ENCODE results near the gene CYFIP1. TPM values are rescaled to one million over a fixed set of nuclear protein-coding genes. Genes with fewer than 3 reads are reported as not detected.

CYFIP1 gene
- total RNA-seq, 2 donors from 2014 or later, result 13.5 to 19.2 TPM

- no peaks in the 10 kb centered on the region for H3K36me3 Mint-ChIP-seq (ENCODE audit: insufficient read depth in 2 of 2)
- DNase-seq, result no peak
- ATAC-seq (replicated peaks in 1 of 2), result no peak
- H3K27me3 Mint-ChIP-seq (ENCODE audit: low read depth), result peaks cover 16% of the 10 kb centered on the region
- no peaks in the 10 kb centered on the region for H3K9me3 Mint-ChIP-seq
- H3K4me1 Mint-ChIP-seq (ENCODE audit: low read depth), result peaks cover 13% of the 10 kb centered on the region
- H3K27ac Mint-ChIP-seq, result no peak overlapping the region
- peak overlapping the region; percentile 70 to 73 for H3K4me3 Mint-ChIP-seq
These were observed 1.1 kb upstream of the CYFIP1 start for GRCh38 chr15:22981051-22981840.

GRCh38 chr15:22979238-22980188 is 655 bp downstream of the CYFIP1 start:
- ATAC-seq (replicated peaks in 1 of 2), result peak; percentile 72 to 78
- Mint-ChIP-seq H3K4me1 (ENCODE audit: low read depth) (peaks cover 18% of the 10 kb centered on the region), H3K9me3 (no peaks in the 10 kb centered on the region), H3K36me3 (ENCODE audit: insufficient read depth in 2 of 2) (no peaks in the 10 kb centered on the region), H3K27ac (no peak overlapping the region), H3K27me3 (ENCODE audit: low read depth) (peaks cover 16% of the 10 kb centered on the region), H3K4me3 (peak overlapping the region; percentile 86 to 90)
- DNase-seq, result peak; percentile 48 to 53

- peaks cover 18% of the 10 kb centered on the region for H3K4me1 Mint-ChIP-seq (ENCODE audit: low read depth)
- peak; percentile 47 to 62 for ATAC-seq (replicated peaks in 1 of 2)
- no peaks in the 10 kb centered on the region for H3K36me3 Mint-ChIP-seq (ENCODE audit: insufficient read depth in 2 of 2)
- DNase-seq, result no peak
- H3K4me3 Mint-ChIP-seq, result peak overlapping the region; percentile 86 to 90
- H3K9me3 Mint-ChIP-seq, result no peaks in the 10 kb centered on the region
- H3K27me3 Mint-ChIP-seq (ENCODE audit: low read depth), result peaks cover 16% of the 10 kb centered on the region
- no peak overlapping the region for H3K27ac Mint-ChIP-seq
These were observed 1.4 kb downstream of the CYFIP1 start for GRCh38 chr15:22978691-22979237.

- Mint-ChIP-seq H3K4me3 (no peak overlapping the region), H3K9me3 (no peaks in the 10 kb centered on the region), H3K36me3 (ENCODE audit: insufficient read depth in 2 of 2) (peaks cover 0 to 1% of the 10 kb centered on the region in 2 donors), H3K27me3 (ENCODE audit: low read depth) (peaks cover 16% of the 10 kb centered on the region), H3K27ac (peak overlapping the region; percentile 27), H3K4me1 (ENCODE audit: low read depth) (peaks cover 17% of the 10 kb centered on the region)
- ATAC-seq (replicated peaks in 1 of 2) (no peak), DNase-seq (no peak)
These were observed 5.4 kb downstream of the CYFIP1 start for GRCh38 chr15:22974745-22975144.

GRCh38 chr15:22973987-22974386 is 6.2 kb downstream of the CYFIP1 start:
- Mint-ChIP-seq H3K27me3 (ENCODE audit: low read depth) (peaks cover 8% of the 10 kb centered on the region), H3K4me1 (ENCODE audit: low read depth) (peaks cover 12% of the 10 kb centered on the region), H3K36me3 (ENCODE audit: insufficient read depth in 2 of 2) (peaks cover 1 to 4% of the 10 kb centered on the region in 2 donors), H3K4me3 (no peak overlapping the region), H3K9me3 (peaks cover 2% of the 10 kb centered on the region in 2 donors), H3K27ac (no peak overlapping the region)
- DNase-seq (no peak), ATAC-seq (replicated peaks in 1 of 2) (no peak)

GRCh38 chr15:22973286-22973685 is 6.9 kb downstream of the CYFIP1 start:
- Mint-ChIP-seq H3K27ac (no peak overlapping the region), H3K27me3 (ENCODE audit: low read depth) (peaks cover 1% of the 10 kb centered on the region), H3K9me3 (peaks cover 2% of the 10 kb centered on the region in 2 donors), H3K4me3 (no peak overlapping the region), H3K4me1 (ENCODE audit: low read depth) (peaks cover 5% of the 10 kb centered on the region), H3K36me3 (ENCODE audit: insufficient read depth in 2 of 2) (peaks cover 1 to 4% of the 10 kb centered on the region in 2 donors)
- no peak for DNase-seq
- ATAC-seq (replicated peaks in 1 of 2), result no peak

- Mint-ChIP-seq H3K27ac (no peak overlapping the region), H3K36me3 (ENCODE audit: insufficient read depth in 2 of 2) (peaks cover 1 to 4% of the 10 kb centered on the region in 2 donors), H3K4me3 (no peak overlapping the region), H3K27me3 (ENCODE audit: low read depth) (no peaks in the 10 kb centered on the region), H3K9me3 (peaks cover 2% of the 10 kb centered on the region in 2 donors), H3K4me1 (ENCODE audit: low read depth) (no peaks in the 10 kb centered on the region)
- DNase-seq (no peak), ATAC-seq (replicated peaks in 1 of 2) (no peak)
These were observed 10.7 kb downstream of the CYFIP1 start for GRCh38 chr15:22969489-22969888.

- Mint-ChIP-seq H3K4me1 (ENCODE audit: low read depth) (no peaks in the 10 kb centered on the region), H3K27ac (no peak overlapping the region), H3K4me3 (no peak overlapping the region), H3K9me3 (peaks cover 2% of the 10 kb centered on the region in 2 donors), H3K27me3 (ENCODE audit: low read depth) (no peaks in the 10 kb centered on the region), H3K36me3 (ENCODE audit: insufficient read depth in 2 of 2) (peaks cover 1 to 4% of the 10 kb centered on the region in 2 donors)
- ATAC-seq (replicated peaks in 1 of 2), result no peak
- DNase-seq, result no peak
These were observed 11.8 kb downstream of the CYFIP1 start for GRCh38 chr15:22968366-22968765.

- Mint-ChIP-seq H3K27ac (no peak overlapping the region), H3K36me3 (ENCODE audit: insufficient read depth in 2 of 2) (peaks cover 1 to 3% of the 10 kb centered on the region in 2 donors), H3K4me3 (no peak overlapping the region), H3K9me3 (peaks cover 2% of the 10 kb centered on the region in 2 donors), H3K27me3 (ENCODE audit: low read depth) (no peaks in the 10 kb centered on the region), H3K4me1 (ENCODE audit: low read depth) (no peaks in the 10 kb centered on the region)
- ATAC-seq (replicated peaks in 1 of 2) (no peak), DNase-seq (no peak)
These were observed 12.9 kb downstream of the CYFIP1 start for GRCh38 chr15:22967084-22967770.

- DNase-seq (no peak), ATAC-seq (replicated peaks in 1 of 2) (no peak)
- Mint-ChIP-seq H3K9me3 (peaks cover 2% of the 10 kb centered on the region in 2 donors), H3K4me3 (no peak overlapping the region), H3K27me3 (ENCODE audit: low read depth) (no peaks in the 10 kb centered on the region), H3K36me3 (ENCODE audit: insufficient read depth in 2 of 2) (peaks cover 1 to 2% of the 10 kb centered on the region in 2 donors), H3K27ac (no peak overlapping the region), H3K4me1 (ENCODE audit: low read depth) (no peaks in the 10 kb centered on the region)
These were observed 13.7 kb downstream of the CYFIP1 start for GRCh38 chr15:22966321-22967083.

GRCh38 chr15:22963641-22964040 is 16.5 kb downstream of the CYFIP1 start:
- no peaks in the 10 kb centered on the region for H3K9me3 Mint-ChIP-seq
- no peaks in the 10 kb centered on the region for H3K27me3 Mint-ChIP-seq (ENCODE audit: low read depth)
- no peak overlapping the region for H3K27ac Mint-ChIP-seq
- DNase-seq (no peak), ATAC-seq (replicated peaks in 1 of 2) (no peak)
- H3K4me1 Mint-ChIP-seq (ENCODE audit: low read depth), result no peaks in the 10 kb centered on the region
- H3K4me3 Mint-ChIP-seq, result no peak overlapping the region
- no peaks in the 10 kb centered on the region for H3K36me3 Mint-ChIP-seq (ENCODE audit: insufficient read depth in 2 of 2)

- no peak for DNase-seq
- Mint-ChIP-seq H3K4me3 (no peak overlapping the region), H3K27me3 (ENCODE audit: low read depth) (no peaks in the 10 kb centered on the region), H3K9me3 (no peaks in the 10 kb centered on the region), H3K4me1 (ENCODE audit: low read depth) (no peaks in the 10 kb centered on the region), H3K36me3 (ENCODE audit: insufficient read depth in 2 of 2) (no peaks in the 10 kb centered on the region), H3K27ac (no peak overlapping the region)
- no peak for ATAC-seq (replicated peaks in 1 of 2)
These were observed 17.6 kb downstream of the CYFIP1 start for GRCh38 chr15:22962611-22963010.

Measured in activated T-cell treated with anti-CD3 and anti-CD28 coated beads, Interleukin-2, amount 50 U/mL, for 72 hours (primary cell).